Heart left ventricle (tissue), 16 donors: Measurements from ENCODE around the gene GLYAT. TPM values are rescaled to one million over a fixed set of nuclear protein-coding genes. Genes with fewer than 3 reads are reported as not detected.
A peak's percentile ranks its signal among the peaks of the same experiment; 100 is the strongest.

ENCODE experiments used
- ATAC-seq, 4 donors: fragments of 200-7000 bp; cut with Tn5 transposase; one replicate each; pipeline ENCODE4 v1.9.1; 2020 to 2022; ENCODE audit warnings: moderate library complexity in 4 of 4, mild to moderate bottlenecking in 3 of 4, moderate number of reproducible peaks in 1 of 4
- DNase-seq, 5 donors: peaks; one replicate each; pipeline ENCODE4 v3.0.0-alpha.2; 2020
- H3K27ac ChIP-seq, 12 donors: fragments of 200-600 bp; sonication (generic) in 4 of 12; one replicate each; pipeline versions ENCODE4 v1.5.0 to v1.8.0; 2016 to 2022; ENCODE audit warnings: mild to moderate bottlenecking in 2 of 12
- H3K27me3 ChIP-seq, 9 donors: fragments of 200-600 bp; sonication (generic) in 2 of 9; one replicate each; pipeline versions ENCODE4 v1.5.1 to v1.8.0; 2016 to 2022; ENCODE audit warnings: mild to moderate bottlenecking in 3 of 9
- H3K36me3 ChIP-seq, 9 donors: fragments of 200-600 bp; sonication (generic) in 2 of 9; one replicate each; pipeline versions ENCODE4 v1.5.0 to v1.8.0; 2018 to 2022; ENCODE audit warnings: mild to moderate bottlenecking in 2 of 9
- H3K4me1 ChIP-seq, 12 donors: fragments of 200-600 bp; sonication (generic) in 4 of 12; one replicate each; pipeline versions ENCODE4 v1.5.0 to v1.8.0; 2016 to 2022; ENCODE audit warnings: mild to moderate bottlenecking in 3 of 12
- H3K4me3 ChIP-seq, 12 donors: fragments of 200-600 bp; sonication (generic) in 4 of 12; one replicate each; pipeline versions ENCODE4 v1.5.0 to v1.8.0; 2017 to 2022; ENCODE audit warnings: mild to moderate bottlenecking in 9 of 12, moderate library complexity in 4 of 12
- H3K9me3 ChIP-seq, 12 donors: fragments of 200-600 bp; sonication (generic) in 4 of 12; one replicate each; pipeline versions ENCODE4 v1.5.0 to v1.8.0; 2016 to 2022; ENCODE audit warnings: mild to moderate bottlenecking in 1 of 12
- POLR2A ChIP-seq, 2 donors: fragments of 450-650 bp; IDR thresholded peaks; one replicate each; pipeline ENCODE4 v1.6.1; 2017; ENCODE audit warnings: antibody characterized with exemption in 2 of 2, mild to moderate bottlenecking in 2 of 2, moderate library complexity in 2 of 2
- WGBS, 4 donors: extraction: QIAGEN DNeasy Blood & Tissue Kit in 2 of 4; methylation state at CpG; one replicate each; pipeline versions ENCODE4 v1.1.5 to v1.1.7; 2013 to 2018; 5-methylcytosine and 5-hydroxymethylcytosine counted together
- intact Hi-C, 10 donors: fragments of 100-400 bp; cut with DNase I; formaldehyde crosslinking; loops; one replicate each; pipeline versions ENCODE4 v1.11.1 to v1.14.2; 2022
- polyA plus RNA-seq, 2 donors: library from polyadenylated mRNA; stranded (reverse); fragments of 200-250 nt; gene quantifications; one replicate each; pipeline ENCODE4 v1.2.3, GENCODE V29; 2013
- total RNA-seq, 9 donors: library from RNA; depleted of rRNA in 2 of 9; stranded (reverse); fragments of >200 nt in 2 of 9; fragmentation: NEBNext Ultra II Directional in 3 of 9; extraction: Animal tissue kit (Norgen Biotek cat#: 25700) in 3 of 9; gene quantifications; one replicate each; pipeline versions ENCODE4 v1.1.0 to v1.2.4, GENCODE V29; 2016 to 2023
- TF ChIP-seq, protein P1 (sequence below), 12 donors: fragments of 200-600 bp; sonication (generic) in 4 of 12; IDR thresholded peaks; one replicate each; pipeline versions ENCODE4 v1.5.0 to v1.8.0; 2018 to 2022; ENCODE audit warnings: antibody characterized with exemption in 12 of 12, mild to moderate bottlenecking in 5 of 12
- donor health status: ischemic (EF 13 %, LVEDD 7.1; RV severe dilation, severe dysfunction).
- donor health status: healthy with polysubstance abuse.
- donor health status: DM: no; HTN: yes; CAD: no.
- donor health status: DM: no; HTN: no; CAD: no.
- donor health status: ischemic (EF 25% LVEDD 6.9; RV normal size, moderate dysfunction).
- donor health status: ischemic (EF 25% LVEDD 5.7; RV mildly dilated, moderate dysfunction).
- donor health status: healthy.
- donor health status: DM: yes; HTN: yes; CAD: no.
- donor health status: ischemic (EF 35%, LVEDD 5.7; RV mildly dilated, moderate dysfunction).
- donor health status: nonischemic (EF 11% LVEDD 7.7; RV severe dilation, severe dysfunction).
- donor health status: DM: yes; HTN: yes; CAD: no.
- donor health status: PGD.
- donor health status: ischemic (EF 29% LVEDD 5.4; RV normal size, mild dysfunction).
- donor health status: nonischemic (EF 23%, LVEDD 6.1; RV moderate dilation, normal function).

Gene GLYAT
- total and polyA plus RNA-seq, 11 donors = 0.15 to 2.7 (median 0.27) TPM; not detected in 7

DNA sequence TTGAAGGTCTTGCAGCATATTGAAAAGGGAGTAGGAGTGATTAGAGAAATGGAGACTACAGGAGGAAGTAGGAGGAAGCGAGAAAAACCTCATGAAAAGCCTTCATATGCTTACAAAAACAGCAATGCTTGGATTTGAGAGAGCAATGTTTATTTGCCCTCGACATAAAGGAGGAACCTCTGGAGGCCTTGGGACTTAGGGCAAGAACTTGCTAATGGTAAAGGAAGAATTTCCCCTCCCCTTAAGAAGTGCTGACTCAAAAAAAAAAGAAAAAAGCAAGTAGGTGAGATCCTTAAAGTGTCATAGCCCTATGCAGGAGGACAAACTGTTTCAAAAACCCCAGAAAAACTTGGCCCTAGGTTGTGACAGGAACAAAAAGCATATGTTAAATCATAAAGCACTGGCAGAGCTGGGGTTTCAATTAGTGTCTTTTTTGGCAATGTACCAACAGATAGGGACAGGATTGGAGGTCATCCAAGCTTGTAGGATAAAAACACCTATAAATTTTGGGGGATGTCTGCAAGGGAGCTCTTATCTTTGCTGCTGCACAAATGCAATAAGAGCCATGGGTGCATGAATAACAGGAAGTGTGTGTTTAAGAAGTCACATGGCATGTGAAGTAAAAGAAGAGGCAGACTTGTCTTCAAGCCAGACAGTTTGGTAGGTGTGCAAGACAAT, 4.9 kb downstream of the GLYAT start:
- H3K27ac ChIP-seq = peak overlapping the region in 1 of 12 donors; percentile 29
- no peak for DNase-seq
- WGBS, 4 donors = 26 to 45% (median 34%) methylated on average over 2 of the region's 2 CpGs
- no peaks in the 10 kb centered on the region for H3K36me3 ChIP-seq
- H3K9me3 ChIP-seq = no peaks in the 10 kb centered on the region
- TF ChIP-seq, protein P1, sequence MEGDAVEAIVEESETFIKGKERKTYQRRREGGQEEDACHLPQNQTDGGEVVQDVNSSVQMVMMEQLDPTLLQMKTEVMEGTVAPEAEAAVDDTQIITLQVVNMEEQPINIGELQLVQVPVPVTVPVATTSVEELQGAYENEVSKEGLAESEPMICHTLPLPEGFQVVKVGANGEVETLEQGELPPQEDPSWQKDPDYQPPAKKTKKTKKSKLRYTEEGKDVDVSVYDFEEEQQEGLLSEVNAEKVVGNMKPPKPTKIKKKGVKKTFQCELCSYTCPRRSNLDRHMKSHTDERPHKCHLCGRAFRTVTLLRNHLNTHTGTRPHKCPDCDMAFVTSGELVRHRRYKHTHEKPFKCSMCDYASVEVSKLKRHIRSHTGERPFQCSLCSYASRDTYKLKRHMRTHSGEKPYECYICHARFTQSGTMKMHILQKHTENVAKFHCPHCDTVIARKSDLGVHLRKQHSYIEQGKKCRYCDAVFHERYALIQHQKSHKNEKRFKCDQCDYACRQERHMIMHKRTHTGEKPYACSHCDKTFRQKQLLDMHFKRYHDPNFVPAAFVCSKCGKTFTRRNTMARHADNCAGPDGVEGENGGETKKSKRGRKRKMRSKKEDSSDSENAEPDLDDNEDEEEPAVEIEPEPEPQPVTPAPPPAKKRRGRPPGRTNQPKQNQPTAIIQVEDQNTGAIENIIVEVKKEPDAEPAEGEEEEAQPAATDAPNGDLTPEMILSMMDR (IDR thresholded peaks at IDR 0.05) = no peak
- TF ChIP-seq POLR2A (IDR thresholded peaks at IDR 0.05) = no peak
- peaks cover 0 to 12% (median 0%) of the 10 kb centered on the region in 12 donors for H3K4me1 ChIP-seq
- no peak overlapping the region for H3K4me3 ChIP-seq
- intact Hi-C loops = no loop called here
- ATAC-seq = no peak
- peaks cover 0 to 2% (median 0%) of the 10 kb centered on the region in 9 donors for H3K27me3 ChIP-seq

DNA sequence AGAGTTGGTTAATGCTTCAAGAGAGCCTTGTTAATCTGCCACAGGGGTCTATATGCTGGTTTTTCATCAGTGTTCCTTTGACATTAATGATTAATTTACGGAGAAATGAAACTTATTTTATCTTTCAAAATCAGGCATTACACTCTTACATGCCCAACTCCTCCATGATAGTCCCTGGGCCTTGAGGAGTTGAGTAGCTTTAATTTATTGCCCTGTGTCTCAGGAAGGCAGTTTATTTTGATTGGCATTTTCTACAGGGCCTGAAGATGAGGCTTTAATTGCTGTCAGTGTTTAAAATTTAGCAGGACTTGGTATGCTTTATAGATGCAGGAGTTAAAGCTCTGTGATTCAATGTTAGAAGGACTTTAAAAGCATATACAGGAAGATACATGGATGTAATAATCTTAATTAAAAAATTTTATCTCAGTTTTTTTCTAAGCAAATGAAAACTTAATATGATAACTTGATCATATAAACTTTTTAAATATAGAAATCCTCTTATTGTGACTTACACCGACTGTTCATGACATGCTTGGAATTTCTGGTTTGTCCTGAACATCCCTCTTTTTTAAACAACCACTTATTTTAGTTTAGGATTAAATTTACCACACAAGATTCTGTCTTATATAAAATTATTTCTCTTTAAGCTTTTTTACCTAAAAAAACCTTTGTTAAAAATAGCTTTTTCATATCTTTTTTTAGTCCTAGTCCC, 12.2 kb downstream of the GLYAT start:
- ATAC-seq = no peak
- DNase-seq = no peak
- TF ChIP-seq POLR2A (IDR thresholded peaks at IDR 0.05) = no peak
- TF ChIP-seq, protein P1 (IDR thresholded peaks at IDR 0.05) = no peak
- H3K36me3 ChIP-seq = no peaks in the 10 kb centered on the region
- no peaks in the 10 kb centered on the region for H3K4me1 ChIP-seq
- intact Hi-C loops = no loop called here
- H3K9me3 ChIP-seq = peaks cover 0 to 8% (median 0%) of the 10 kb centered on the region in 12 donors
- WGBS, 4 donors = 58 to 80% (median 74%) methylated on average over 2 of the region's 2 CpGs
- H3K27ac ChIP-seq = no peak overlapping the region
- H3K4me3 ChIP-seq = no peak overlapping the region
- H3K27me3 ChIP-seq = no peaks in the 10 kb centered on the region

DNA sequence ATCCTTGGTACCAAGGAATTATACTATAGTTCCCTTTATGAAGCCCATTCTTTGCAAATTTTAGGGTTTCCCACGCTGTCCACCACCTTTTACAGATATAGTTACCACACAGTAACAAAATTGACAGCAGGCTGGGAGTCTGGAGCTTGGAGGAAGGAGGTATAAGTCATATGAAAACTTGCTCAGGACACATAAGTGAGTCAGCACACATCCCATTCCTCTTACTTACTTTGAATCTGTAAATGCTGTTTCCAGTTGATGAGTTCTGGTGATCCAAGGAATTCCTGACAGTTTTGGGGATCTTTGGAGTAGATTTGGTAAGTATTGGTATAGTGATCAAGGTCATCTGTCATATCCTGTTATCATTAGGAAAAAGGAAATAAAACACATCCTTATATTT, 19.2 kb downstream of the GLYAT start:
- TF ChIP-seq POLR2A (IDR thresholded peaks at IDR 0.05) = no peak
- TF ChIP-seq, protein P1 (IDR thresholded peaks at IDR 0.05) = no peak
- 0 to 14% (median 9%) methylated on average over 1 of the region's 1 CpG for WGBS, 4 donors
- no peaks in the 10 kb centered on the region for H3K9me3 ChIP-seq
- ATAC-seq (no peak), DNase-seq (no peak)
- no peak overlapping the region for H3K27ac ChIP-seq
- no peaks in the 10 kb centered on the region for H3K4me1 ChIP-seq
- intact Hi-C loops = no loop called here
- H3K36me3 ChIP-seq = no peaks in the 10 kb centered on the region
- no peak overlapping the region for H3K4me3 ChIP-seq
- H3K27me3 ChIP-seq = no peaks in the 10 kb centered on the region

DNA sequence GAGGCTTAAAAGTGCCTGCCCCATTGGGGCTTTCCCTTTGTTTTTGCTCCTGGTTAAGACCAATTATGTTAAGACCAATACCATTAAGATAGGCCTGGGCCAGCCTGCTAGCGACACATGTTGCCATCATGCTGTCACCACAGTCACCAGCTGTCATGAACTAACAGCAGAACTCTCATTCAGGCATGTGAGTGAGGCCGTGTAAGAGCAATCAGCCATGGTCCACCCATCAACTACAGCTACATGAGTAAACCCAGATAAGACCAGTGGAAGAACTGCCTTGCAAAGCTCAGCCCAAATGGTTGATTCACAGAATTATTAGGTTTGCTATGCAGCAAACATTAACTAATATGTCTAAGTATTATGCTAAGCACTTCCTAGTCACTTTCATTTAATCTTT, 19.9 kb downstream of the GLYAT start:
- H3K4me1 ChIP-seq = no peaks in the 10 kb centered on the region

More for the DNA sequence above, 19.9 kb downstream of the GLYAT start:
- Histone ChIP-seq H3K36me3 (no peaks in the 10 kb centered on the region), H3K4me3 (no peak overlapping the region), H3K9me3 (no peaks in the 10 kb centered on the region), H3K27ac (no peak overlapping the region), H3K27me3 (no peaks in the 10 kb centered on the region)
- no peak for DNase-seq
- intact Hi-C loops = no loop called here
- ATAC-seq = no peak
- WGBS, 4 donors = 33 to 53% (median 50%) methylated on average over 2 of the region's 2 CpGs
- TF ChIP-seq, protein P1 (IDR thresholded peaks at IDR 0.05) = no peak
- TF ChIP-seq POLR2A (IDR thresholded peaks at IDR 0.05) = no peak
